HG02571 (cell line): ENCODE data around the gene ID3.

Source experiments
- ATAC-seq: cut with Tn5 transposase; IDR thresholded peaks from one replicate; pipeline ENCODE4 v1.9.1; 2021; ENCODE audit warnings: mild to moderate bottlenecking, moderate library complexity; ENCODE audit not compliant: unreplicated experiment

ID3 gene

GRCh38 chr1:23567629-23567995 is 8.3 kb upstream of the ID3 start:
- ATAC-seq: no peak

- ATAC-seq: no peak
Observed at GRCh38 chr1:23566304-23566703, 7.0 kb upstream of the ID3 start.

DNA sequence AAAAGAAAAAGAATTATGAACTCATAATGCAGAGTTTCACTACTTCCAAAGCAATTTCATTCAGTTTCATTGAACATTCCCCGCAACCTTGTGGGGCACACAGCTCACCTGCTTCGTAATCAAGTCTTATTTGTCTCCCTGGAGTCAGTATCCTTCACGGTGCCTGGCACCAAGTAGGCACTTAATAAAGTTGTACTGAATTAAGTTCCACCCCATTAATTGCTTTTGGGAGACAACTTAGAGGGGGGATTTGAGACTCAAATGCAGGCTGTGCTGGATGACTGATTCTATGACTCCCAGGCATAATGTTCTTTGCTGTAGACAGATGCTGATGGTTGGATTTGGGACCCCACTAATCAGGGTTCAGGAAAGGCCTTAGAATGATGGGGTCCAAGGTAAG is 6.5 kb upstream of the ID3 start:
- no peak for ATAC-seq

- ATAC-seq: no peak
Observed at GRCh38 chr1:23564529-23565122, 5.3 kb upstream of the ID3 start.

DNA sequence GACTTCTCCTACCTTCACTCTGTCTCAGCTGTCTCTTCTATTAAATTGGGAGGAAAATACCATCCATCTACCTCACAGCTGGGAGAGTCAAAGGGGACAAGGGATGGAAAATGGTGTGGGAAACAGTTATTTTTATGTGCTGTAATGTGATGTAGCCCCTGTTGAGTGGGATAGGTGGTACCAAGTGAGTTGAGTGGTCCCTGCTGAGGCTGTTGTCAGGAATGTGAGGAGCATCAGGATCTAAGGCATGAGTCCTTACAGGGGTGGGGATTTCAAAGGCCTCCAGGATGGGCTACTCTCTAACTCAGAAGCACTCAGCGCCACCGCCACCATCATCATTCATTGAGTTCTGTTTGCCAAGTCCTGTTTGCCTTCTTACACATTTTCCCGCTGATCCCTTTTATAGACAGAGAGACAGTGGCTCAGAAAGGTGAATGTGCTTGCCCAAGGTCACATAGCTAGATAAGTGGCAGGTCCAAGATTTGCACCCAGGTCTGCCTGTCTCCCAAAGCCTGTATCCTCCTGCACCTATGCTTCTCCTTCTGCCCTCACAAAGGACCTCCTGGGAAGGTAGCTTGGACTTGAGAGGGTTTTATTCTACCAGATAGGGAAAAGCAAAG is 4.6 kb upstream of the ID3 start:
- no peak for ATAC-seq

- ATAC-seq: no peak
Observed at GRCh38 chr1:23563003-23563402, 3.7 kb upstream of the ID3 start.

DNA sequence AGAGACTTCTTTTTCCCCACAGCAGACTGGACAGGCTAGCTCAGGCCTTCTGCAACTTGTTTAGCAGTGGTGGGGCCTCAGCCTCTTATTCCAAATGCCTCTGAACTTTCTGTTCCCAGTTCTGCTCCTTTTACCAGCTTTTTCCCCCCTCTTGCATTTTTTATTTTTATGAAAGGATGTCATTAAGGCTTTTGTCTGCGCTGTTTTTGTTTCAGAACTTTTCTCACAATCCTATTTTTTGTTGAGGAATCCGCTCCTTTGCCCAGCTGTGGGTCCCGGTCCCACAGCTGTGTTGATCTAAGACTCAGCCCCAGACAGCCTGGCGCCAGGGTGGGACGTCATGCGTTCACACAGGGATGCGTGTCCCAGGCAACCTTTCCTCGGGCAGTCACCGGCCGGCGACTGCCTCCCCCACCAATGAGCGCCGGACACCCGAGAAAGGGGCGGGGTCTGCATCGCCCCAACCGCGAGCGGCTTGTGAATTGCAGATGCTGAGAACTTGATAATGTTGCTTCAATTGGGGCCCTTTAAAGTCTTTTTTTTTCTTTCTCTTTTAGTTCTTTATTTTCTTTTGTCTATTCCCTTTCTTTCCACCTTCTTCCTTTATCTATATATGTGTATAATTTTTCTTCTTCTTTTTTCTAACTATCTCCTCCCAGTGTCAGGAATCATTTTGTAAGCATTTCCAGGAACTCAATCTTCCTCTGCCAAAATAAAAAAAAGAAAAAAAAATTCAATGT is 3.0 kb upstream of the ID3 start:
- ATAC-seq: no peak

DNA sequence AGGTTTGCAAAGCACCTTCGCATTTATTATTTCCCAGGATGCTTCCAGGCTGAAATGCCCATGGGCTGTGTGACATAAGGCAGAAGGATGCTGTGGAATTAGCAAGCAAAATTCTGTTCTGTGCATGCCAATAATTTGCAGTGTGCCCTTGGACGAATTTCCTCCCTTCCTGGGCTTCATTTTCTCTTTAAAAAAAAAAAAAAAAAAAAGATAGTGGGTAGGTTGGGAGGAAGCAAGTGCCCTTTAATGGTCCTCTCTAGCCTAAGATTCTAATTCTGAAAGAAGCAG is 2.5 kb upstream of the ID3 start:
- no peak for ATAC-seq

- no peak for ATAC-seq
Observed at GRCh38 chr1:23561076-23561812, 1.9 kb upstream of the ID3 start.

- ATAC-seq: no peak
Observed at GRCh38 chr1:23559985-23560741, 862 bp upstream of the ID3 start.

- no peak for ATAC-seq
Observed at GRCh38 chr1:23558872-23559135, 497 bp downstream of the ID3 start.

- ATAC-seq: no peak
Observed at GRCh38 chr1:23558140-23558871, 995 bp downstream of the ID3 start.

DNA sequence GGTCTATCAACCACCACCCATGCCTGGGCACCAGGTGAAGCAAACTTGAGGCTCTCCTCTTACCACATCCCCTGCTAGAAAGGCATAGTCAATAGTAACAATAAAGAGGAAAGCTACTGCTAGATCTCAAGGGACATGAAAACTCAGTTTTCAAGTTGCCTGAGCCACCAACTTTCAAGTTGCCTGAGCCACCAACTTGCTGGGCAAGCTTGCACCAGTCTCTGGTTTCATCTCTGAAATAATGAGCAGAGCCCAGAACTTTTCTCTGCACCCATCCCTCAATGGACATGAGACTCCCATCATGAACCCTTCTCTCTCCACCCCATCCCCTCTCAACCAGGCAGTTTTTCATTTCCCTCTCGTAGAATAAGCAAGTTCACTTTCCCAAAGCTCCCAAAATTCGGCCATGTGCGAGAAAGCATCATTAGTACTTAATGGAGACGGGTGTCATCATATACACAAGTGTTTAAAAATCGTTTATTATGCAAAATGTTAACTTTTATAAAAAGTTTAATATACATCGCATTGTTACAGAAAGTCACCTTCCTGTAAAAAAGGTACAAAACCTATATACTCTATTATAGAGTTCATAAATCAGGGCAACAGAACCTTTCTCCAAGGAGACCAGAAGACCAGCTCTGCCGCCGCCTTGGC is 1.7 kb downstream of the ID3 start:
- no peak for ATAC-seq

GRCh38 chr1:23556635-23557470 is 2.4 kb downstream of the ID3 start:
- ATAC-seq: no peak

- no peak for ATAC-seq
Observed at GRCh38 chr1:23555986-23556634, 3.2 kb downstream of the ID3 start.

GRCh38 chr1:23555270-23555985 is 3.9 kb downstream of the ID3 start:
- ATAC-seq: no peak

GRCh38 chr1:23554481-23555269 is 4.6 kb downstream of the ID3 start:
- peak; percentile 44 for ATAC-seq

GRCh38 chr1:23554127-23554480 is 5.2 kb downstream of the ID3 start:
- ATAC-seq: no peak
